GM21737 (cell line): ENCODE data around the gene TTPAL.
"Not testable (repeated sequence)": the region's sequence is repeated elsewhere in the genome, so short reads cannot be mapped to it uniquely, and the experiment has no call there.

Experiments used
- ATAC-seq: cut with Tn5 transposase; IDR thresholded peaks from one replicate; pipeline ENCODE4 v1.9.1; 2021; ENCODE audit warnings: mild to moderate bottlenecking, moderate library complexity; ENCODE audit not compliant: unreplicated experiment

TTPAL gene

GRCh38 chr20:44467289-44467883 lies 8.3 kb upstream of the TTPAL start:
- no peak for ATAC-seq

- no peak for ATAC-seq
Observed at GRCh38 chr20:44468044-44468782, 7.5 kb upstream of the TTPAL start.

DNA sequence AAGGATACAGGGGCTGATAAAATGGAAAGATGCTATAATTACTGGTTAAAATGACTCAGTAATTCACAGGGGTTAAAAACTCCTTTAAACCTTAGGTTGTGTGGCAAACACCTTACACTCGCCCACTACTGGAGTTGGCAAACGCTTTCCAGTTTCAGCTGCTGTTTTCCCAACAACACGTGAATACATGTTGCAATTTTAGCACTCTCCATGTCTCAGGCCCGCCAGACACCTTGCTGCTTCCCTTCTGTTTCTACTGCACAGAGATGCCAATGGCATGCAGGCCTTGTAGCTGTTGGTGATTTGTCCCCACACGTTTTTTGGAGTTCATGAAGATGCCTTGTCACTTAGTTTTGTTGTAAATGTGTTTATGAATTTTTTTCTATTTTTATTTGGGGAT lies 5.3 kb upstream of the TTPAL start:
- no peak for ATAC-seq

DNA sequence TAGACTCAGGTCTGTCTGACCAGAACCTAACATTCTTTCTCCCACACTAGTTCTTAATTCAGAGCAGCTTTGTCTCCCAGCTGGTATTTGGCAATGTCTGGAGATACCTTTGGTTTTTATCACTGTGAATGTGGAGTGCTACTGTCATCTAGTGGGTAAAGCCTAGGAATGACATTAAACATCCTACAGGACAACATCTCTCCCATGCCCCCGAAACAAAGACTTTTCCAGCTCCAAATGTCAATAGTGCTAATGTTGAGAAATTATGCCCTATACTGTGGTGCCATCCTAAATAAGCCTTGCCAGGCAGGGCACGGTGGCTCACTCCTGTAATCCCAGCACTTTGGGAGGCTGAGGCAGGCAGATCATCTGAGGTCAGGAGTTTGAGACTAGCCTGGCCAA lies 4.2 kb upstream of the TTPAL start:
- no peak for ATAC-seq

DNA sequence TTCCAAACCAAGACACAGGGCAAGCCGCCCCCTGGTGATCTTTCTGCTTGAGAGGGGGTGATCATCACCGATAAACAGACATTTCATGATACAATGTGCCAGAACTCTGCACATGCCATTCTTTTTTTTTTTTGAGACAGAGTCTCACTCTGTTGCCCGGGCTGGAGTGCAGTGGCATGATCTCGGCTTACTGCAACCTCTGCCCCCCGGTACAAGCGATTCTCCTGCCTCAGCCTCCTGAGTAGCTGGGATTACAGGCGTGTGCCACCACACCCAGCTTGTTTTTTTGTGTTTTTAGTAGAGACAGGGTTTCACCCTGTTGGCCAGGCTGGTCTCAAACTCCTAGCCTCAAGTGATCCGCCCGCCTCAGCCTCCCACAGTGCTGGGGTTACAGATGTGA lies 3.4 kb upstream of the TTPAL start:
- ATAC-seq = not testable (repeated sequence)

DNA sequence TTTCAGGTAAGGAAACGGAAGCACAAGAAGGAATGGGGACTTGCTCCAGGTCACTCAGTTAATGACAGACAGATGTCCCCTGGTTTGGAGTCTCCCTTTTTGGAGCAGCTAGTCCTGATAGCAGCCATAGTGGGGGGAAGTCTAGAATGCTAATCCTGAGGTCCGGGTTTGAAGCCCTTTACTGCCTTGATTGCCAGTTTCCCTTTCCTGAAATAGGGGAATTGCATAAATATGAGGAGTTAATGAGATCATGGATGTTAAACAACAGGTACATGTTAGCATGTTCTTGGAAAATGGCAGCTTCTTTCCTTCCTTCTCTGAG lies 341 bp upstream of the TTPAL start:
- no peak for ATAC-seq

GRCh38 chr20:44477151-44477550 lies 1.5 kb downstream of the TTPAL start:
- ATAC-seq = no peak

DNA sequence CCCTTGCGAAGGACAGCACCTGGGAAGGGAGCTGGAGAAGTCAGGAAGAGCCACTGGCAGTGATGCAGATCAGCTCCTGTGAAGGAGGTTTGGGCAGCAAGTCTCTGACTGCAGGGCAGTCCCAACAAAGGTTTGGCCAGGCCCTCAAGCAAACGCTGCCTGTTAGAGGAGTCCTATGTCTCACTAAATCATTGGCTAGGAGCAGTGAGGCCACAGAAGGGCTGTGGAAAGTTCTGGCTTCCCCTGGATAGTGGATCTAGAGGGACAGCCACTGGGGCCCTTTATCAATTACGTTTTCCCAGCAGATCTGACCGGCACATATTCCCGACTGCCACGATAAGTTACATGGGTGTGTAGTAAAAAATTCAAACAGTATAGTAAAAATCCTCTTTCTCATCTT lies 2.5 kb downstream of the TTPAL start:
- ATAC-seq = no peak

- no peak for ATAC-seq
Observed at GRCh38 chr20:44479643-44480042, 4.0 kb downstream of the TTPAL start.

- no peak for ATAC-seq
Observed at GRCh38 chr20:44480097-44480496, 4.4 kb downstream of the TTPAL start.

DNA sequence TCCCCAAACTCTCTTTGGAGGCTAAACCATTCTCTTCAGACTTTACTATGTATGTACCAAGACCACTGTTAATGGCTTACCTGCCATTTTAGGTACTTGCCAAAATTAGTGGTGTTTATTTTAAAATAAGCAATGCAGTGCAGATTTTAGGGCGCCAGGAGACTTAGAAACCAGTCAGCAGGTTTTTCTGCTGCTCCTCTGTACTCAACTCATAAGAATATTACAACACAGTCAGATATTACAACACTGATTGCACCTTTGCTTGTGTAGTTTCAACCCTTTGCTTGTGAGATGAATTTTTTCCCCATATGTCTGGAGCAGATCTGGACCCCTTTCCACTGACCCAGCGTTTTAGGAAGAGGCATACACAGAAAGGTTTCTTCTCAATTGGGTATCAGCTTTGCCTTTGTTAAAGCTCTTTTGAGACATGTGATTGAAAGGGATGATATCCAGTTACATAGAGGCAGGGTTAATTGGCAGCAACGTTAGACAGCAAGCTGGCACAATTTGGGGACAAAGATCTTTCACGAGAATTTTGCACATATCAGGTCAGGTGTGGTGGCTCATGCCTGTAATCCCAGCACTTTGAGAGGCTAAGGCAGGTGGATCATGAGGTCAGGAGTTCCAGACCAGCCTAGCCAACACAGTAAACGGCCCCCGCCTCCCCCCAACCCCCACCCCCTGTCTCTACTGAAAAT lies 6.2 kb downstream of the TTPAL start:
- no peak for ATAC-seq

DNA sequence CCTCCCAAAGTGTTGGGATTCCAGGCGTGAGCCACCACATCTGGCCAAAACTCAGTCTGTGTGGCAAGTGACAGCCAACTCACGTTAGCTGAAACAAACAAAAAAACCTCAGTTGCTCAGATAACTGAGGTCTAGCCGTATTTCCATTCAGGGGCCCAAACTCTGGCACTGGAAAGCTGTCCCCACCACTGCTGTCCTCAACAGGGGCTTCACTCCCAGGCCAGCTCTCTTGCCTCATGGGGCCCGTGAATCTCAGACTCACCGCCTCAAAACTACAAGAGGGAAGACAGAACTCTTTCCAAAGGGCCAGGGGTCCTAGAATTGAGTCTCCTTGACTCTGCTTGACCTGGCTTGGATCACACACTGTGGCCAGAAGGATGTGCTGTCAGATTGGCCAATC lies 7.4 kb downstream of the TTPAL start:
- ATAC-seq = no peak

GRCh38 chr20:44485078-44485829 lies 9.6 kb downstream of the TTPAL start:
- no peak for ATAC-seq

- no peak for ATAC-seq
Observed at GRCh38 chr20:44485830-44486198, 10.1 kb downstream of the TTPAL start.

DNA sequence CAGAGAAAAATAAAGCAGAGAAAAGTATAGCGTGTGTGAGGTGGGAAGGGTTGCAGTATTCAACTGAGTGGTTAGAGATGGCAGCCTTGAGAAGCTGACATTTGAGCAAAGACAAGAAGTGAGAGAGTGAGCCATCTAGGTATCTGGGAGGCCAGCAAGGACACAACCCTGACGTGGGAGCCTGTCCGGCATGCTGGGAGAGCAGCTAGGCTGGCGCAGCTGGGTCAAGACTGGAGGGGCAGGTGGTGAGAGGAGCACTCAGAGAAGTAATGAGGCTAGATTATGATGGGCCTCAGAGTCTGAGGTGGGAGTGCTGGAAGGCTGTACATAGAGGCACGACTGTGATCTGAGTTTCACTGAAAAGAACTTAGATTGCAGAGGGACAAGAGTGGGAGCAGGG lies 12.9 kb downstream of the TTPAL start:
- no peak for ATAC-seq

DNA sequence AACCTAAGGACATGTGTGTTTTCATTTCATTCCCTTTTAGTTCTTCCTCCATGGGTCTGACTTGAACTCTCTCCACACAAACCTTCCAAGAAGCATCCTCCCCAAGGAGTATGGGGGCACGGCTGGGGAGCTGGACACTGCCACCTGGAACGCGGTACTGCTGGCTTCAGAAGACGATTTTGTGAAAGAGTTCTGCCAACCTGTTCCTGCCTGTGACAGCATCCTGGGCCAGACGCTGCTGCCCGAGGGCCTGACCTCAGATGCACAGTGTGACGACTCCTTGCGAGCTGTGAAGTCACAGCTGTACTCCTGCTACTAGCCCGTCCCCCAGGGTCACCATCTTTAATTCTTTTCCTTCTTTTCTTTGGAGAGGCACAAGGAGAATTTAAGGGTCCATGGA lies 13.5 kb downstream of the TTPAL start:
- ATAC-seq = no peak

GRCh38 chr20:44489931-44490330 lies 14.3 kb downstream of the TTPAL start:
- ATAC-seq = no peak

DNA sequence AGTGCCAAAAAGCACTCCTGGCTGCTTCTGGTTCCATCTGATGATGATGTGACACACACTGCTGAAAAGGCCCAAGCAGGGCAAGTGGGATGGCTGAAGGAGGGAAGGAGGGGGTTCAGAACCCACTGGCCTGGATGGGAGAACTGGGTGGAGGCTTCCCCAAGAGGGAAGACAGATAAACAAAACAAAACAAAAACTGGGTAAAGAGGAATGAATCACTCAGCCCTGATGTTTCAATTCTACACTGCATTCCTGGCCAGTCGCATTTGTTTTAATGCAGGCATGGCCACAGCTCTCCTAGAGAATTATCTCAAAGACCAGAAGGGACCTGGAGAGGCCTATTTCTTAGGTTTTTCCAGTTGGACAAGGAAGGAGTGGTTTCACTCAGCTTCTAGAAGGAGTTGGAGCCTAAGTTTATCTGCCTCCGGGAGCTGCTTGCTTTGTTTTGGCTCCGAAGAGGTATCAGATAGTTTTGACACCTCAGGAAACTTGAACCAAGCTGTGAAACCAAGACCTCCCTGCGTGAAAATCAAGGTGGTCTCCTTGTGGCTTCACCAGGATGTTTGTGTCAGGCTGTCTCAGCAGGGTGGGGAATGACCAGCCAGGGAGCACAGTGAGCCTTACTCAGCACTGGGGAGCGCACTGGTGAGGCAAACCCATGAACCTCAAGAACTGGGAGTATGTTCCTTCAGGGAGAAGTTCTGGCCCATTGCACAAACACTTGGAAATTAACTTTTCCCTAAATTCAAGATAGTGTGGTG lies 16.1 kb downstream of the TTPAL start:
- no peak for ATAC-seq

DNA sequence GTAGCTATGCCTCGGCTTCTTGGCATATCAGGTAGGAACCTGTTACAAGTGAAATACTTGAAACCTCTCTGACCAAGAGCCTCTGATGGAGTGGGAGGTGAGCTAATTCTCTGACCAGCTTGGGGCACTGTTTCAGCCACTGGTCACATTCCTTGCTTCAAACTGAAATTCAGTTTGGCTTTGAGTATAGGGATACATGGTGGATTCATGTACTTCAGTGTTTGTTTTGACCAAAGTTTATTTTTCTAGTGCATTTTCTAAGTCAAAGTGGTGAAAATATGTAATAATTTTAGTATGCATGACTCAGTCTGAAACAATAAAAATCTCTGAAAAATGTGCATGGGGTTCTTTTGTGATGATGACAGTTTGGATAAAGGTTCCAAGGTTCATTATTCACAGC lies 18.6 kb downstream of the TTPAL start:
- no peak for ATAC-seq

- ATAC-seq = no peak
Observed at GRCh38 chr20:44494681-44495080, 19.0 kb downstream of the TTPAL start.

DNA sequence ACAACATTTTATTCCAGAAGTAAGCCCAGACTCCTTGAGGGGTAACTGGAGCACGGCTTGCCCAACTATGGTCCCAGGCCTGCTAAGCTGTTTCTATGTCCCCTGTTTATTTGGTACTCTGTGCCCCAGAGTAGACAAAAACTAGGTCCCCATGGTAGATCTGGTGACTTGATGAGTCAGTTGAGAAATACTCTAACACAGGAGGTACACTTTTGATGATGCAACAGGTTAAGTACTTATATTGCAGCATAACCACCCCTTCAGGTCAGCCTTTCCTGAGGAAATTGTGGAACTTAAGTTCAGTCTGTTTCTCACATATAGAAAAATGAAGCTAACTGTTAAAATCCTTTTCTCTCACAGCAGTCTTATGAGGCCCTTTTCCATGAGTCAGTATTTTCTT lies 19.6 kb downstream of the TTPAL start:
- no peak for ATAC-seq
